ENCODE measurements around the gene SMAD2. TPM values are rescaled to one million over a fixed set of nuclear protein-coding genes. Genes with fewer than 3 reads are reported as not detected.
A peak's percentile ranks its signal among the peaks of the same experiment; 100 is the strongest.

Gene SMAD2
- total and polyA plus RNA-seq, 2 of the 8 experiments (the other 6 are each of a cell fraction or from before 2014, with no cell fraction given) = 28.4 to 124 TPM

- H3K36me3 ChIP-seq (ENCODE audit: control insufficient read depth in 2 of 4, insufficient read depth in 4 of 4, low read length in 3 of 4) = no peaks in the 10 kb centered on the region
- H3K9ac ChIP-seq (replicated peaks in 1 of 4; ENCODE audit: extremely low read depth in 1 of 4, low read depth in 3 of 4, low read length in 3 of 4) = no peak overlapping the region
- no peak overlapping the region for H3K23ac ChIP-seq (ENCODE audit: insufficient read length)
- no peaks in the 10 kb centered on the region for H3K27me3 ChIP-seq (replicated peaks in 1 of 4; ENCODE audit: control insufficient read depth in 3 of 4, extremely low read depth in 1 of 4, insufficient read depth in 3 of 4, low read length in 3 of 4)
- H3K23me2 ChIP-seq (ENCODE audit: low read depth, low read length) = no peaks in the 10 kb centered on the region; the same call in 1 of the 2 replicates
- no peaks in the 10 kb centered on the region for H4K20me1 ChIP-seq (replicated peaks in 1 of 2; ENCODE audit: control insufficient read depth in 1 of 2, insufficient read depth in 2 of 2, low read length in 2 of 2)
- CTCF ChIA-PET (ENCODE audit: partially characterized antibody) = interaction anchor here (0.6 to 1.1 kb wide), 6 partner anchors 16 to 1700 kb away, joined by 3 to 4 read pairs (median 3); no protein-coding TSS in a partner anchor
- no peak overlapping the region for H2AFZ ChIP-seq (ENCODE audit: low read length)
- H2BK15ac ChIP-seq (ENCODE audit: low read length) = no peak overlapping the region
- no peak overlapping the region for H3K4ac ChIP-seq (replicated peaks; ENCODE audit: insufficient read length, low read depth, low read length)
- peak; percentile 87 for FAIRE-seq
- no peak for DNase-seq (ENCODE audit: low read depth in 1 of 2, low spot score in 2 of 2)
- no peak overlapping the region for H3K4me3 ChIP-seq (ENCODE audit: extremely low read depth in 1 of 4, insufficient read depth in 2 of 4, low read depth in 3 of 4, low read length in 4 of 4)
- no peak overlapping the region for H4K8ac ChIP-seq (ENCODE audit: extremely low read depth, insufficient read depth, low read length)
- 0 out of 2 replicates have a peak overlapping the region, but pooled peaks have one; percentile 6 for H2BK20ac ChIP-seq (ENCODE audit: low read length)
- peak overlapping the region; percentile 19 to 42; a peak in 3 of 4 replicates for H3K4me2 ChIP-seq (ENCODE audit: insufficient read depth in 1 of 2, low read depth in 2 of 2, low read length in 2 of 2)
- H3K79me1 ChIP-seq (ENCODE audit: low read depth, low read length) = no peaks in the 10 kb centered on the region
- H3K9me3 ChIP-seq (ENCODE audit: insufficient read depth in 2 of 2, low read depth in 1 of 2, low read length in 1 of 2) = no peaks in the 10 kb centered on the region; a peak in 1 of 4 replicates
- no peak overlapping the region for H4K5ac ChIP-seq (ENCODE audit: insufficient read length, low read depth, low read length)
- TF ChIP-seq SIRT6 (IDR thresholded peaks at IDR 0.05; ENCODE audit: low read length) (no peak), SP4 (IDR thresholded peaks at IDR 0.05; ENCODE audit: low read length) (no peak), SAP30 (IDR thresholded peaks at IDR 0.05; ENCODE audit: insufficient read depth, insufficient replicate concordance, low read length) (no peak), KDM1A (IDR thresholded peaks at IDR 0.05; ENCODE audit: borderline replicate concordance, low read length) (no peak), SP1 (IDR thresholded peaks at IDR 0.05; ENCODE audit: low read depth, low read length) (0 out of 2 replicates have a peak, but pooled peaks have one; percentile 5), TAF1 (IDR thresholded peaks at IDR 0.05; ENCODE audit: low read depth, low read length) (no peak)
- no peak overlapping the region for H2BK120ac ChIP-seq (replicated peaks; ENCODE audit: low read depth, low read length)
- no peak overlapping the region for H3K14ac ChIP-seq (ENCODE audit: insufficient read length)
- H2BK12ac ChIP-seq (ENCODE audit: low read depth, low read length) = no peak overlapping the region
- H3K56ac ChIP-seq (replicated peaks; ENCODE audit: insufficient read length, low read depth, low read length) = no peak overlapping the region
- H4K91ac ChIP-seq (replicated peaks; ENCODE audit: insufficient read length, low read length) = no peak overlapping the region
- POLR2A ChIA-PET (ENCODE audit: partially characterized antibody) = interaction anchor here (1.1 to 1.4 kb wide), 3 partner anchors 21 to 44 kb away, joined by 3 to 4 read pairs (median 3); no protein-coding TSS in a partner anchor
- H2AK5ac ChIP-seq (ENCODE audit: low read depth, low read length) = no peak overlapping the region
- H3K18ac ChIP-seq (ENCODE audit: extremely low read depth, low read length) = no peak overlapping the region; the same call in 1 of the 2 replicates
- peaks cover 4 to 22% (median 14%) of the 10 kb centered on the region in 4 experiments; a peak in 5 of 7 replicates for H3K4me1 ChIP-seq (replicated peaks in 1 of 4; ENCODE audit: control insufficient read depth in 3 of 4, insufficient read depth in 4 of 4, low read length in 3 of 4)
- H3K27ac ChIP-seq (ENCODE audit: low read depth, low read length) = no peak overlapping the region
- H2BK5ac ChIP-seq (ENCODE audit: low read depth, low read length) = no peak overlapping the region
- 18% methylated on average over 5 of the region's 5 CpGs; no CpG with 5 or more reads in 1 of the 2 experiments for WGBS, 2 experiments (ENCODE audit: extremely low coverage in 1 of 2, insufficient coverage in 1 of 2, insufficient read length in 1 of 2, insufficient replicate concordance in 2 of 2, low coverage in 1 of 2, low lambda C conversion rate in 2 of 2, missing lambda C conversion rate in 1 of 2)
- H3K79me2 ChIP-seq (ENCODE audit: control insufficient read depth in 1 of 2, insufficient read depth in 2 of 2, low read length in 2 of 2) = no peaks in the 10 kb centered on the region
These were observed 44.6 kb upstream of the SMAD2 start for GRCh38 chr18:47975105-47975504.
